NCI-H2196 (cell line): Measurements from ENCODE around the gene NAA60.
"Not testable (repeated sequence)": the region's sequence is repeated elsewhere in the genome, so short reads cannot be mapped to it uniquely, and the experiment has no call there.

Experiments used
- DNase-seq: peaks from one replicate; lab custom pipeline; 2025; ENCODE audit not compliant: unreplicated experiment; lab: John Stamatoyannopoulos, UW

Gene NAA60

GRCh38 chr16:3481696-3482658, 38.5 kb downstream of the NAA60 start:
- DNase-seq = no peak

DNA sequence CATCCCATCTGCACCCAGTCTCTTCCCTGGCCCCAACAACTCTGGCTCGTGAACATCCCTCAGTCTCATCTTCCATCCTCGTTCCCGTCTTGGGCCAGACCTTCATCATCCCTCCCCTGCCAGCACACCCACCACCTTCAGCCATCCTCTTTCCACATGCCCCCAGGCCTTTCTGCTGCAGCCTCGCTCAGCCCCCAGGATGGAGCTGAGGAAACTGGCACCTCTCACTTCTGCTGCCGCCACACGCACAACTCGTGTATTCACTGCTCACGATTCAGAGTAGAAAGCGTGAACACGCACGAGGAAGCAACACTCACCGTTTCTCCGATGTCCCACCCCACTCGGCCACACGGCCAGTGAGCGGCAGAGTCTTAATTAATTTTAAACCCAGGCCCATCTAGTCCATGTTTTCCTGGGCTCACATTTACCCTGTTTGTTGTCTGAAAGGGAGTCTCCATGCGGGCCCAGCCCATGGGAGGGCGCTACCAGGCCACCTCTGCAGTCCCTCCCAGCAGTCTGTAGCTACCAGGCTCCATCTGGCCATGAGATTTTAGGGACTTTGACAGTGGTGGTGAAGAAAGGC, 39.3 kb downstream of the NAA60 start:
- no peak for DNase-seq

DNA sequence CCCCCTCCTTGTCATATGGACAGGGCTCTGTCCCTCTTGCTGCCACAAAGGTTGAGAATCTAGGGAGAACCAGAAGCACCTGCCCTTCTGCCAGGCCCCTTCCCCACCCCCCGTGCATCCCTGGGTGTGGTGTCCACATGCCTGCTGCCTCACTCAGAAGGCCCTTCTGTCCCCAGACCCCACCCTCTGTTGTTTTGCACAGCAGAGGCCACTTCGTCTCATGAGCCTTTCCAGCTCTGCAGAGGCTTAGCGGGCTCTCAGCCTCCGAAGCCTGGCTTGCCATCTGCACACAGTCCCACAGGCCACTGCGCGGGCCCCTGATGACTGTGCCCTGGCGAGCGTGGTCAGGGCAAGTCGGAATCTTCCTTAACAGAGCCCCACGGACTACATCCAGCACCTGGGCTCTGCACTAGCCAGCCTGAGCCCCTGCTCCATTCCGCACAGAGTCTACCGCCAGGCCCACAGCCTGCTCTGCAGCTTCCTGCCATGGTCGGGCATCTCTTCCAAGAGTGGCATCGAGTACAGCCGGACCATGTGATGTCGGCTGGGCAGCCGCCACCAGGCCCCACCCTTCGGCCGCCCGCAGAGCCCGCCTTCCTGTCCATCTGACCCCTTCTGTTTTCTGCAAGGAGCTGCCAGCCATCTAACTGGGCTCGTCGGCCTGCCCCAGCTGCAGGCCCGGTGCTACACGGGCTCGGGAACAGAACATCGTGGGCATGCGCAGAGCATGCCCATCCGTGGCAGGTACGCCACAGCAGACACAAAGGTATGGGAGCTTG, 41.0 kb downstream of the NAA60 start:
- DNase-seq = no peak

GRCh38 chr16:3485097-3485745, 41.7 kb downstream of the NAA60 start:
- DNase-seq = no peak

GRCh38 chr16:3485821-3486505, 42.5 kb downstream of the NAA60 start:
- DNase-seq = no peak

DNA sequence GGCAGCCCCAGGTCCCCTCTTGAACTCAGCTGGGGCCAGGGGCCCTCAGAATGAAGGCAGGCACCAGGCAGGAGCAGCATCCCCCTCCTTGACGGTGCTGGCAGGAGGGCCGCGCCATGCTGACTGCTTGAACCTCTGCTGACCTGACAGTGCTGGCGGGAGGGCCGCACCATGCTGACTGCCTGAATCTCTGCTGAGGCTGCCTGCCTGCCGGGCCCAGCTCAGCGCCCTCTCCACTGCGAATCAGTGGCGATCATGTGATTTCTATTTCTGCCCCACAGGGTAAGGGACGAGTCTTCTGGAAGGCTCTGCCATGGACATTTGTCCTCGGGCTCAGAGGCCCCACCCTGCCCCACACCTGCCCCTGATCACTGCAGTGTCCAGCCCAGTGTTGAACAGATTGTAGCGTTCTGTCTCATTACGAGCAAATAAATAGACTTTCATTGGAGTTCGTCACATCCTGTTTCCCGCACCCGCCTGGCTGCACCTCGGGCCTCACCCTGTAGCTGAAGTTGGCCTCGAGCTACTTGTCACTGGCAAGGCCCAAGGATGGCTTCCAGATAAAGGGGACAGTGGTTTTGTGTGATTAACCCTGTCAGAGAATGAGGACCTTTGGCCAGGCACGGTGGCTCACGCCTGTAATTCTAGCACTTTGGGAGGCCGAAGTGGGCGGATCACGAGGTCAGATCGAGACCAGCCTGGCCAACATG, 43.2 kb downstream of the NAA60 start:
- DNase-seq = no peak

GRCh38 chr16:3487521-3488410, 44.3 kb downstream of the NAA60 start:
- no peak for DNase-seq

DNA sequence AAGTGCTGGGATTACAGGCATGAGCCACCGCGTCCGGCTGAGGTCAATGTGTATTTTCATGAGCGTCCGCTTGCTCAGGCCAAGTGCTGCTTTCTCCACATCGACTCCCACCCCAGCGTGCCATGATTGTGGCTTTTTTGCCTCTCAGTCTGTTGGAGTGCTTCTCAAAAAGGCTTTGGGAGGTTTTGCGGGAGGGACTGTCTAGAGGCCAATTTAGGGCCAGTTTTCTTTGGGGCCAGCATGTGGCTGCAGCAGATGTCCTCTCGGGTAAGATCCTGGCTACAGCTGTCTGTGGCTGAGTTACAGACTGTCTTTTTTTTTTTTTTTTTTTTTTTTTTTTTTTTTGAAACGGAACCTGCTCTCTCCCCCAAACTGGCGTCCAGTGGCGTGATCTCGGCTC, 45.3 kb downstream of the NAA60 start:
- no peak for DNase-seq

GRCh38 chr16:3490911-3491629, 47.6 kb downstream of the NAA60 start:
- no peak for DNase-seq

DNA sequence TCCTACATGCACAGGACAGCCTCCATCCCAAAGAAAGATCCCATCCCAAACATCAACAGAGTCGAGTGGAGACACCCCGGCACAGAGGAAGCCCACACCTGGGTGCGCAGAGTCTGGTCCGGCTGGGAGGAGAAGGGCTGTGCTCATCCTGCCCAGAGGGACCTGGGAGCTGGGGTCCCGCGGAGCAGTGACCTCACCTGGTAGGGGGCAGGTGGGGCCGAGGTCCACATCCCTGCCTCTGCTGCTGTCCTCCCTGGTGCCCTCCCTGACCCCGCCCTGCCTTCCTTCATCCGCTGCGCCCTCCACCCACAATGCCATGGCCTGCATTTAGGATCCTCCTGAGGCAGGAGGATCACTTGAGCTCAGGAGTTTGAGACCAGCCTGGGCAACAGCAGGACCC, 48.9 kb downstream of the NAA60 start:
- no peak for DNase-seq

DNA sequence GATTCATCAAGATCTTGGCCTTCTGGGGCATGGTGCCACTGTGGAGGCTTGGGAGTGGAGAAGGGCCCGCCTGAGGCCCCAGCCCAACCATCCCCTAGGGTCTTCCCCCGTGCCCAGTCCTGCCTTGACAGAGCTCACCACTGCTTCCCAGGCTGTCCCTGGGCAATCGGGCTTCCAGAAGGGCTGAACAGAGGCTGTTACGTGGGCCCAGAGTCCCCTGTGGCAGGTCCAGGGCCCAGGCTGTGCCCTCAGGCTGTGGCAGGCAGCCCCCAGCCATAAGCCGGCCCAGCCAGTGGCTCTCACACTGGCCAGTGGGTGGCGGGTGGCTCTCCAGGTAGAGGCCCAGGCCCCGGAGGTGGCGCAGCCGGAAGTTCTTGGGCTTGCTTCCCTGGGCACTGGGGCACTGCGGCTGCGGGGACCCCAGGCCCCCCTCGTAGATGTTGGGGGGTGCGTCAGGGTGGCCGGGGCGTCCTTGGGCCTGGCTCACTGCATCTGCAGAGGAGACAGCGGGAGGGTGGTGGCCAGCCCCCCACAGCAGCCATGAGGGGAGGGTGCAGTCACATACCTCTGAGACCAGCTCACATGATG, 51.0 kb downstream of the NAA60 start:
- no peak for DNase-seq

DNA sequence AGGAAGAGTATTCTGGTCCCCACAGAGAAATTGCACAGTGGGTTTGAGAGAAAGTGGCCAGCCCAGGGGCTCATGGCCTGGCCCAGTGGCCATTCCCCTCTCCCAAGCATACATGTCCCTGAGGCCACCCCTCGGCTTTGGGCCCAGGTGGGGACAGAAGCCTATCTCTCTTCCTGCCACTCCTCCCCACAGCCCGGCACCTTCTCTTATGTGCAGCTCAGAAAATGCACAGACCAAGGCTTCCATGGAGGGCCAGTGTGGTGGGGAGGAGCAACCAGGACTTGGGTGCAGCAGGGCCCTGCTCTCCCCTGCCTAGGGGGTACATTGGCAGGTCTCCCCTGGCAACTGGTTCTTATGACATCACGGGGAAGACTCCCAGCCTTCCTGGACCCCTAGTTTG, 51.7 kb downstream of the NAA60 start, which contains the start of gene C16orf90:
C16orf90 (minus strand) TSS at position 314 of the 400 bp plus-strand sequence; CDS start at position 246, 68 bp downstream.
- DNase-seq = no peak

- DNase-seq = no peak
These were observed 52.9 kb downstream of the NAA60 start for GRCh38 chr16:3496386-3496785.

DNA sequence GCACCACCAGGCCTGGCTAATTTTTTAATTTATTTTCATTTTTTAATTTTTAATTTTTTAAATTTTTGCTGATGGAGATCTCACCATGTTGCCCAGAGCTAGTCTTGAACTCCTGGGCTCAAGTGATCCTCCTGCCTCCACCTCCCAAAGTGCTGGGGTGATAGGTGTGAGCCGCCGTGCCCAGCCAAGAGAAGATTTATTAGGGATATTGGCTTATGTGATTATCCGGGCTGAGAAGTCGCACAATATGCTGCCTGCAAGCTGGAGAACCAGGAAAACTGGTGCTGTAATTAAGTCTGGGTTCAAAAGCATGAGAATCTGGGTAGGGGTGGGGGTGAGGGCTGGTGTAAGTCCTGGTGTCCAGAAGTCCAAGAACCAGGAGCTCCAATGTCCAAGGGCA, 54.3 kb downstream of the NAA60 start:
- no peak for DNase-seq

- DNase-seq = no peak
These were observed 55.5 kb downstream of the NAA60 start for GRCh38 chr16:3498988-3499387.

GRCh38 chr16:3501412-3501761, 57.9 kb downstream of the NAA60 start:
- not testable (repeated sequence) for DNase-seq

DNA sequence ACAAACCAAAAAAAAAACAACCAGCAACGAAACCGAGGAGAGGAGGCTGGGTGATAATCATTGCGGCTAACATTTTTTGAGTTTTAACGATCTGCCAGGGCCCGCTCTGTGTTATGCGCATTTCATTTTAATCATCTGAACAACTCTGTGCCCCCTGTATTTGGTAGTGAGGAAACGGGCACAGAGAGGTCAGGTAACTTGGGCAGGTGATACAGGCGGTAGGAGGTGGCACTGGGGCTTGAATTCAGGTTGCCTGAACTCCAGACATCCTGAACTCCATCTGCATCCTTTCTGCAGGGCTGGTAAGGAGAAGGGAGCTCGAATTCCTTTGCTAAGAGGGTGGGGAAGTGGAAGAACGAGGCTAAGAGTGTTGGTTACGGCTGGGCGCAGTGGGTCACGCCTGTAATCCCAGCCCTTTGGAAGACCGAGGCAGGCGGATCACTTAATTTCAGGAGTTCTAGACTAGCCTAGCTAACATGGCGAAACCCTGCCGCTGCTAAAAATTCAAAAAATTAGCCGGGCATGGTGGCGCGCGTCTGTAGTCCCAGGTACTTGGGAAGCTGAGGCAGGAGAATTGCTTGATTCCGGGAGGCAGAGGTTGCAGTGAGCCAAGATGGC, 58.4 kb downstream of the NAA60 start:
- no peak for DNase-seq
